ENCODE data around the gene ZFP90.
"Not testable (repeated sequence)": the region's sequence is repeated elsewhere in the genome, so short reads cannot be mapped to it uniquely, and the experiment has no call there.

The ZFP90 gene

GRCh38 chr16:68517606-68518166 is 21.4 kb upstream of the ZFP90 start:
- no peak for DNase-seq (ENCODE audit: low read depth in 2 of 2)

GRCh38 chr16:68519225-68519745 is 19.8 kb upstream of the ZFP90 start:
- DNase-seq (ENCODE audit: low read depth in 2 of 2) = no peak

GRCh38 chr16:68520649-68521086 is 18.4 kb upstream of the ZFP90 start:
- DNase-seq (ENCODE audit: low read depth in 2 of 2) = peak; percentile 73 to 74

GRCh38 chr16:68524069-68524820 is 14.8 kb upstream of the ZFP90 start:
- no peak for DNase-seq (ENCODE audit: low read depth in 2 of 2)

GRCh38 chr16:68526143-68526781 is 12.8 kb upstream of the ZFP90 start:
- DNase-seq (ENCODE audit: low read depth in 2 of 2) = no peak

GRCh38 chr16:68526782-68527145 is 12.3 kb upstream of the ZFP90 start:
- no peak for DNase-seq (ENCODE audit: low read depth in 2 of 2)

GRCh38 chr16:68528233-68528632 is 10.9 kb upstream of the ZFP90 start:
- DNase-seq (ENCODE audit: low read depth in 2 of 2) = no peak

- DNase-seq (ENCODE audit: low read depth in 2 of 2) = peak; percentile 71 to 74
Measured at GRCh38 chr16:68528686-68529379, 10.3 kb upstream of the ZFP90 start.

- no peak for DNase-seq (ENCODE audit: low read depth in 2 of 2)
Measured at GRCh38 chr16:68529608-68529930, 9.5 kb upstream of the ZFP90 start.

- DNase-seq (ENCODE audit: low read depth in 2 of 2) = peak; percentile 77 to 85
Measured at GRCh38 chr16:68529931-68530701, 9.0 kb upstream of the ZFP90 start.

- DNase-seq (ENCODE audit: low read depth in 2 of 2) = no peak
Measured at GRCh38 chr16:68533937-68534336, 5.2 kb upstream of the ZFP90 start.

- no peak for DNase-seq (ENCODE audit: low read depth in 2 of 2)
Measured at GRCh38 chr16:68535331-68535730, 3.8 kb upstream of the ZFP90 start.

GRCh38 chr16:68539711-68540239 is 684 bp downstream of the ZFP90 start:
- no peak for DNase-seq (ENCODE audit: low read depth in 2 of 2)

GRCh38 chr16:68548947-68549346 is 9.9 kb downstream of the ZFP90 start:
- no peak for DNase-seq (ENCODE audit: low read depth in 2 of 2)

GRCh38 chr16:68553186-68553585 is 14.1 kb downstream of the ZFP90 start:
- DNase-seq (ENCODE audit: low read depth in 2 of 2) = no peak

- DNase-seq (ENCODE audit: low read depth in 2 of 2) = not testable (repeated sequence)
Measured at GRCh38 chr16:68560341-68560740, 21.2 kb downstream of the ZFP90 start.

- no peak for DNase-seq (ENCODE audit: low read depth in 2 of 2)
Measured at GRCh38 chr16:68563631-68564381, 24.7 kb downstream of the ZFP90 start.

- no peak for DNase-seq (ENCODE audit: low read depth in 2 of 2)
Measured at GRCh38 chr16:68564382-68564985, 25.4 kb downstream of the ZFP90 start.

- no peak for DNase-seq (ENCODE audit: low read depth in 2 of 2)
Measured at GRCh38 chr16:68574479-68574878, 35.4 kb downstream of the ZFP90 start.

- no peak for DNase-seq (ENCODE audit: low read depth in 2 of 2)
Measured at GRCh38 chr16:68575082-68575481, 36.0 kb downstream of the ZFP90 start.
